CD14-positive monocyte (primary cell): ENCODE results near the gene NMUR2. TPM values are rescaled to one million over a fixed set of nuclear protein-coding genes. Genes with fewer than 3 reads are reported as not detected.

Source experiments
- DNase-seq, 3 donors: peaks; one replicate each; pipeline ENCODE4 v3.0.0-alpha.2; 2011 to 2022
- H2AFZ ChIP-seq: 2 replicates; pipeline ENCODE4 v1.6.0; 2012; ENCODE audit warnings: mild to moderate bottlenecking, low read depth, low read length, inconsistent platforms; ENCODE audit not compliant: insufficient read depth, poor library complexity, severe bottlenecking
- H3K27ac ChIP-seq, 2 donors: 1 replicate in 1 of 2; 2 replicates in 1 of 2; pipeline ENCODE4 v1.5.1; 2012 to 2013; ENCODE audit warnings: low read length in 2 of 2, control low read depth in 1 of 2, inconsistent platforms in 1 of 2, low read depth in 1 of 2, mild to moderate bottlenecking in 1 of 2
- H3K27me3 ChIP-seq, 2 donors: one replicate each; pipeline versions ENCODE4 v1.6.0 to v1.6.1; 2011 to 2013; ENCODE audit warnings: low read length in 2 of 2; ENCODE audit not compliant: control insufficient read depth in 2 of 2, insufficient read depth in 2 of 2
- H3K36me3 ChIP-seq, 2 donors: replicated peaks in 1 of 2; 1 replicate in 1 of 2; 2 replicates in 1 of 2; pipeline versions ENCODE4 v1.5.1 to v1.6.1; 2012 to 2013; ENCODE audit warnings: low read length in 2 of 2, control low read depth in 1 of 2, inconsistent platforms in 1 of 2, mild to moderate bottlenecking in 1 of 2; ENCODE audit not compliant: insufficient read depth in 2 of 2, control insufficient read depth in 1 of 2
- H3K4me1 ChIP-seq, 2 donors: 1 replicate in 1 of 2; 2 replicates in 1 of 2; pipeline versions ENCODE4 v1.5.1 to v1.6.1; 2012 to 2013; ENCODE audit warnings: low read length in 2 of 2, control low read depth in 1 of 2, inconsistent platforms in 1 of 2, mild to moderate bottlenecking in 1 of 2, moderate library complexity in 1 of 2; ENCODE audit not compliant: insufficient read depth in 2 of 2, control insufficient read depth in 1 of 2
- H3K4me2 ChIP-seq: replicated peaks from 2 replicates; pipeline ENCODE3; 2012; ENCODE audit warnings: low read length, moderate library complexity, mild to moderate bottlenecking; ENCODE audit not compliant: poor library complexity, severe bottlenecking; ENCODE audit errors: extremely low read depth
- H3K4me3 ChIP-seq, 3 experiments: fragments of 200-600 bp in 1 of 3; sonication (generic) in 1 of 3; replicated peaks in 1 of 3; 1 replicate in 2 of 3; 2 replicates in 1 of 3; pipeline ENCODE4 v1.5.1; 2011 to 2013; ENCODE audit warnings: low read length in 3 of 3, mild to moderate bottlenecking in 3 of 3, control low read depth in 2 of 3, low read depth in 2 of 3, inconsistent platforms in 1 of 3, moderate library complexity in 1 of 3
- H3K79me2 ChIP-seq: 2 replicates; pipeline ENCODE4 v1.6.0; 2012; ENCODE audit warnings: mild to moderate bottlenecking, control low read depth, inconsistent platforms, low read length, moderate library complexity; ENCODE audit not compliant: insufficient read depth
- H3K9ac ChIP-seq: 2 replicates; pipeline ENCODE4 v1.6.0; 2017; ENCODE audit warnings: low read length, mild to moderate bottlenecking; ENCODE audit not compliant: insufficient read depth, poor library complexity, severe bottlenecking
- H3K9me3 ChIP-seq, 2 donors: replicated peaks in 1 of 2; 1 replicate in 1 of 2; 2 replicates in 1 of 2; pipeline versions ENCODE4 v1.5.1 to v1.6.1; 2012 to 2013; ENCODE audit warnings: low read length in 2 of 2, control low read depth in 1 of 2; ENCODE audit not compliant: control insufficient read depth in 1 of 2, insufficient read depth in 1 of 2
- H4K20me1 ChIP-seq: 2 replicates; pipeline ENCODE4 v1.6.0; 2012; ENCODE audit warnings: mild to moderate bottlenecking, low read length, control low read depth, moderate library complexity; ENCODE audit not compliant: insufficient read depth
- H3K27ac Mint-ChIP-seq, 7 donors: one replicate each; pipeline ENCODE4 v1.8.0; 2020; ENCODE audit warnings: mild to moderate bottlenecking in 7 of 7, mixed read lengths in 7 of 7, moderate library complexity in 6 of 7, inconsistent platforms in 2 of 7
- H3K27me3 Mint-ChIP-seq, 3 donors: one replicate each; pipeline ENCODE4 v1.8.0; 2021 to 2022; ENCODE audit warnings: low read depth in 3 of 3, mild to moderate bottlenecking in 3 of 3, mixed read lengths in 3 of 3, moderate library complexity in 3 of 3, inconsistent platforms in 1 of 3
- H3K36me3 Mint-ChIP-seq, 2 donors: one replicate each; pipeline ENCODE4 v1.8.0; 2020; ENCODE audit warnings: mixed read lengths in 2 of 2, inconsistent platforms in 1 of 2, mild to moderate bottlenecking in 1 of 2
- H3K4me1 Mint-ChIP-seq: one replicate; pipeline ENCODE4 v1.8.0; 2020; ENCODE audit warnings: mild to moderate bottlenecking, mixed read lengths
- H3K4me3 Mint-ChIP-seq, 2 donors: one replicate each; pipeline ENCODE4 v1.8.0; 2020; ENCODE audit warnings: mild to moderate bottlenecking in 2 of 2, mixed read lengths in 2 of 2, moderate library complexity in 1 of 2
- H3K9me3 Mint-ChIP-seq, 7 donors: one replicate each; pipeline ENCODE4 v1.8.0; 2020 to 2022; ENCODE audit warnings: mixed read lengths in 7 of 7, mild to moderate bottlenecking in 6 of 7, moderate library complexity in 6 of 7, inconsistent platforms in 2 of 7
- WGBS: methylation state at CpG from one replicate; pipeline ENCODE4 v1.1.5; 2013; ENCODE audit warnings: missing lambda C conversion rate; ENCODE audit not compliant: insufficient coverage; 5-methylcytosine and 5-hydroxymethylcytosine counted together
- intact Hi-C, 2 donors: fragments of 100-400 bp; cut with micrococcal nuclease; formaldehyde crosslinking; loops; one replicate each; pipeline versions ENCODE4 v1.15.0 to v1.15.1; 2023
- polyA plus RNA-seq, 3 donors: library from polyadenylated mRNA; depleted of rRNA in 1 of 3; unstranded in 2 of 3; stranded (reverse) in 1 of 3; fragments of 300-500 nt in 2 of 3; fragments of >200 nt in 1 of 3; fragmentation: Illumina TruSeq in 2 of 3; gene quantifications; 1 replicate in 2 of 3; 2 replicates in 1 of 3; pipeline ENCODE4 v1.2.3, GENCODE V29; 2012 to 2021
- TF ChIP-seq, protein P1 (sequence below): fragments of 200-600 bp; IDR thresholded peaks from one replicate; pipeline ENCODE4 v1.8.0; 2022; ENCODE audit warnings: antibody characterized with exemption, mild to moderate bottlenecking

NMUR2 gene
- polyA plus RNA-seq, 3 donors: not detected

DNA sequence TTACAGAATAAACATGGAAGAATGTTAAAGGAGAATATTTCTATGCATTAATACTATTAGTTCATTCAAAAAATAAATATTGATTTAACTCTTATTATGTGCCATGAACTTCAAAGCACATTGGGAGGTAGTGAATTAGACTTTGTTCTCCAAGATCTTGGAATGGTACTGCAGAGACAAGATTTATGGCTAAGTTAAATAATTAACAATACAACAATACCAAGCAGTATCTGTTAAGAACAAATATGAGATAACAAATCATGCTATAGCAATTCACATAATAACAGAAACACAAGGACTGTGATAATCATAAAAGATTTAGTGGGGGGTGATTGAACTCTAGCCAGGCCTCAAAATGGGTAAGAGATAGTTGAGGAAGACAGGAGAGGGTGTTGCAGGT lies 11.6 kb downstream of the NMUR2 start:
- DNase-seq: no peak
- no peaks in the 10 kb centered on the region for H3K27me3 ChIP-seq
- Mint-ChIP-seq H3K4me1 (no peaks in the 10 kb centered on the region), H3K36me3 (no peaks in the 10 kb centered on the region), H3K27me3 (peaks cover 0 to 2% (median 0%) of the 10 kb centered on the region in 3 donors), H3K4me3 (no peak overlapping the region), H3K27ac (no peak overlapping the region), H3K9me3 (peaks cover 0 to 7% (median 2%) of the 10 kb centered on the region in 7 donors)
- TF ChIP-seq, protein P1, sequence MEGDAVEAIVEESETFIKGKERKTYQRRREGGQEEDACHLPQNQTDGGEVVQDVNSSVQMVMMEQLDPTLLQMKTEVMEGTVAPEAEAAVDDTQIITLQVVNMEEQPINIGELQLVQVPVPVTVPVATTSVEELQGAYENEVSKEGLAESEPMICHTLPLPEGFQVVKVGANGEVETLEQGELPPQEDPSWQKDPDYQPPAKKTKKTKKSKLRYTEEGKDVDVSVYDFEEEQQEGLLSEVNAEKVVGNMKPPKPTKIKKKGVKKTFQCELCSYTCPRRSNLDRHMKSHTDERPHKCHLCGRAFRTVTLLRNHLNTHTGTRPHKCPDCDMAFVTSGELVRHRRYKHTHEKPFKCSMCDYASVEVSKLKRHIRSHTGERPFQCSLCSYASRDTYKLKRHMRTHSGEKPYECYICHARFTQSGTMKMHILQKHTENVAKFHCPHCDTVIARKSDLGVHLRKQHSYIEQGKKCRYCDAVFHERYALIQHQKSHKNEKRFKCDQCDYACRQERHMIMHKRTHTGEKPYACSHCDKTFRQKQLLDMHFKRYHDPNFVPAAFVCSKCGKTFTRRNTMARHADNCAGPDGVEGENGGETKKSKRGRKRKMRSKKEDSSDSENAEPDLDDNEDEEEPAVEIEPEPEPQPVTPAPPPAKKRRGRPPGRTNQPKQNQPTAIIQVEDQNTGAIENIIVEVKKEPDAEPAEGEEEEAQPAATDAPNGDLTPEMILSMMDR: no peak
- no peak overlapping the region for H3K27ac ChIP-seq
- H3K36me3 ChIP-seq: no peaks in the 10 kb centered on the region
- peaks cover 3 to 10% of the 10 kb centered on the region in 2 donors for H3K9me3 ChIP-seq
- H3K4me3 ChIP-seq: no peak overlapping the region
- no peaks in the 10 kb centered on the region for H3K4me1 ChIP-seq
- H3K4me2 ChIP-seq: no peak overlapping the region
- intact Hi-C loops: no loop called here
- no peak overlapping the region for H2AFZ ChIP-seq
- H3K79me2 ChIP-seq: no peaks in the 10 kb centered on the region
- no peak overlapping the region for H3K9ac ChIP-seq
- no peaks in the 10 kb centered on the region for H4K20me1 ChIP-seq

- no peak overlapping the region for H2AFZ ChIP-seq
- no peak overlapping the region for H3K27ac ChIP-seq
- H3K36me3 Mint-ChIP-seq: no peaks in the 10 kb centered on the region
- H3K9me3 ChIP-seq: peaks cover 3 to 10% of the 10 kb centered on the region in 2 donors
- H4K20me1 ChIP-seq: no peaks in the 10 kb centered on the region
- TF ChIP-seq, protein P1: no peak
- H3K27ac Mint-ChIP-seq: no peak overlapping the region
- H3K4me2 ChIP-seq: no peak overlapping the region
- intact Hi-C loops: no loop called here
- no peaks in the 10 kb centered on the region for H3K4me1 ChIP-seq
- no peak overlapping the region for H3K4me3 ChIP-seq
- H3K36me3 ChIP-seq: no peaks in the 10 kb centered on the region
- H3K9me3 Mint-ChIP-seq: peaks cover 0 to 5% (median 2%) of the 10 kb centered on the region in 7 donors
- H3K9ac ChIP-seq: no peak overlapping the region
- DNase-seq: no peak
- no peaks in the 10 kb centered on the region for H3K79me2 ChIP-seq
- no peaks in the 10 kb centered on the region for H3K27me3 Mint-ChIP-seq
- WGBS: no CpG with 5 or more reads among the region's 3 CpGs
- H3K27me3 ChIP-seq: no peaks in the 10 kb centered on the region
- no peak overlapping the region for H3K4me3 Mint-ChIP-seq
- H3K4me1 Mint-ChIP-seq: no peaks in the 10 kb centered on the region
Observed at GRCh38 chr5:152389208-152389849, 15.8 kb downstream of the NMUR2 start.
